ENCODE results near the gene HJURP. TPM values are rescaled to one million over a fixed set of nuclear protein-coding genes. Genes with fewer than 3 reads are reported as not detected.

Gene HJURP
- total and polyA plus RNA-seq, 2 donors (not counting 1 experiment from before 2014, with no cell fraction given), result 5.8 to 6.2 TPM

DNA sequence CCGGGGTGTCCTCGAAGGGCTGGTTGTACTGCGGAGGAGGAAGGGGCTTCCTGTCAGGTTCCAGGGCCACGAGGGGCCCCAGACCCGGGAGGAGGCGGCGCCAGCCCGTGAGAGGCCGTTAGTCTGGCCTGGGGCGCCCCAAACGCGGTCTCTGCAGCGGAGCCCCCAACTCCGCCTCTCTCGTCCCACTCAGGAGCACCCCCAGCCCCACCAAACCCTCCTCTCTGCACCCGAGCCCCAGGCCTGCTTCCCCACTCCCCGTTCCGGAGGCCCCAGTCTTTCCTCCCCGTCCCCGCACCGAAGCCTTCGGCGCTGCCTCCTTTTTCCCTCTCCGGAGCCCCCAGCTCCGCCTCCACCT, 473 bp downstream of the HJURP start:
- H3K9ac ChIP-seq (ENCODE audit: insufficient read depth, low read length), result peak overlapping the region; percentile 57
- peaks cover 52% of the 10 kb centered on the region for H3K79me2 ChIP-seq (ENCODE audit: control insufficient read depth, insufficient read depth, low read length)
- H2AFZ ChIP-seq (ENCODE audit: low read length), result peak overlapping the region; percentile 79
- no peak for TF ChIP-seq EZH2 (IDR thresholded peaks at IDR 0.05; ENCODE audit: low read length, missing control alignments)
- TF ChIP-seq, protein P1, sequence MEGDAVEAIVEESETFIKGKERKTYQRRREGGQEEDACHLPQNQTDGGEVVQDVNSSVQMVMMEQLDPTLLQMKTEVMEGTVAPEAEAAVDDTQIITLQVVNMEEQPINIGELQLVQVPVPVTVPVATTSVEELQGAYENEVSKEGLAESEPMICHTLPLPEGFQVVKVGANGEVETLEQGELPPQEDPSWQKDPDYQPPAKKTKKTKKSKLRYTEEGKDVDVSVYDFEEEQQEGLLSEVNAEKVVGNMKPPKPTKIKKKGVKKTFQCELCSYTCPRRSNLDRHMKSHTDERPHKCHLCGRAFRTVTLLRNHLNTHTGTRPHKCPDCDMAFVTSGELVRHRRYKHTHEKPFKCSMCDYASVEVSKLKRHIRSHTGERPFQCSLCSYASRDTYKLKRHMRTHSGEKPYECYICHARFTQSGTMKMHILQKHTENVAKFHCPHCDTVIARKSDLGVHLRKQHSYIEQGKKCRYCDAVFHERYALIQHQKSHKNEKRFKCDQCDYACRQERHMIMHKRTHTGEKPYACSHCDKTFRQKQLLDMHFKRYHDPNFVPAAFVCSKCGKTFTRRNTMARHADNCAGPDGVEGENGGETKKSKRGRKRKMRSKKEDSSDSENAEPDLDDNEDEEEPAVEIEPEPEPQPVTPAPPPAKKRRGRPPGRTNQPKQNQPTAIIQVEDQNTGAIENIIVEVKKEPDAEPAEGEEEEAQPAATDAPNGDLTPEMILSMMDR (conservative IDR thresholded peaks at IDR 0.05 in 1 of 2, IDR thresholded peaks at IDR 0.05 in 1 of 2; ENCODE audit: low read depth in 1 of 2, low read length in 2 of 2), result no peak
- H3K4me2 ChIP-seq (ENCODE audit: extremely low read depth, insufficient read depth, low read length), result peak overlapping the region; percentile 74
- no peaks in the 10 kb centered on the region for H3K27me3 ChIP-seq (ENCODE audit: control insufficient read depth, insufficient read depth, low read length)
- H3K4me3 ChIP-seq (replicated peaks in 1 of 4; ENCODE audit: control extremely low read depth in 1 of 4, insufficient read depth in 1 of 4, low read depth in 3 of 4, low read length in 4 of 4), result peak overlapping the region; percentile 78 to 87 (median 81)
- no peak for DNase-seq (ENCODE audit: low read depth in 2 of 2)
- H3K36me3 ChIP-seq (ENCODE audit: control insufficient read depth, insufficient read depth, low read length), result peaks cover under 1% of the 10 kb centered on the region
- no peaks in the 10 kb centered on the region for H3K9me3 ChIP-seq (ENCODE audit: control insufficient read depth, insufficient read depth, low read depth, low read length)
- no peaks in the 10 kb centered on the region for H4K20me1 ChIP-seq (ENCODE audit: control insufficient read depth, extremely low read depth, insufficient read depth, low read length)
- peaks cover 6% of the 10 kb centered on the region for H3K4me1 ChIP-seq (ENCODE audit: control insufficient read depth, extremely low read depth, insufficient read depth, low read length)
- peak overlapping the region; percentile 81 for H3K27ac ChIP-seq (ENCODE audit: insufficient read depth, low read length)

GRCh38 chr2:233853353-233853752, 982 bp downstream of the HJURP start:
- Histone ChIP-seq H2AFZ (ENCODE audit: low read length) (peak overlapping the region; percentile 79), H3K27ac (ENCODE audit: insufficient read depth, low read length) (peak overlapping the region; percentile 81), H3K4me3 (replicated peaks in 1 of 4; ENCODE audit: control extremely low read depth in 1 of 4, insufficient read depth in 1 of 4, low read depth in 3 of 4, low read length in 4 of 4) (peak overlapping the region; percentile 78 to 87 (median 81)), H3K79me2 (ENCODE audit: control insufficient read depth, insufficient read depth, low read length) (peaks cover 57% of the 10 kb centered on the region), H3K4me2 (ENCODE audit: extremely low read depth, insufficient read depth, low read length) (peak overlapping the region; percentile 74), H3K36me3 (ENCODE audit: control insufficient read depth, insufficient read depth, low read length) (peaks cover 6% of the 10 kb centered on the region), H4K20me1 (ENCODE audit: control insufficient read depth, extremely low read depth, insufficient read depth, low read length) (no peaks in the 10 kb centered on the region), H3K27me3 (ENCODE audit: control insufficient read depth, insufficient read depth, low read length) (no peaks in the 10 kb centered on the region), H3K9ac (ENCODE audit: insufficient read depth, low read length) (no peak overlapping the region), H3K9me3 (ENCODE audit: control insufficient read depth, insufficient read depth, low read depth, low read length) (no peaks in the 10 kb centered on the region), H3K4me1 (ENCODE audit: control insufficient read depth, extremely low read depth, insufficient read depth, low read length) (peaks cover 6% of the 10 kb centered on the region)
- TF ChIP-seq, protein P1 (conservative IDR thresholded peaks at IDR 0.05 in 1 of 2, IDR thresholded peaks at IDR 0.05 in 1 of 2; ENCODE audit: low read depth in 1 of 2, low read length in 2 of 2), result no peak
- no peak for TF ChIP-seq EZH2 (IDR thresholded peaks at IDR 0.05; ENCODE audit: low read length, missing control alignments)
- DNase-seq (ENCODE audit: low read depth in 2 of 2), result no peak

- H3K9ac ChIP-seq (ENCODE audit: insufficient read depth, low read length), result no peak overlapping the region
- H3K36me3 ChIP-seq (ENCODE audit: control insufficient read depth, insufficient read depth, low read length), result peaks cover 10% of the 10 kb centered on the region
- no peak overlapping the region for H3K27ac ChIP-seq (ENCODE audit: insufficient read depth, low read length)
- H2AFZ ChIP-seq (ENCODE audit: low read length), result peak overlapping the region; percentile 81
- H3K4me2 ChIP-seq (ENCODE audit: extremely low read depth, insufficient read depth, low read length), result peak overlapping the region; percentile 74
- no peaks in the 10 kb centered on the region for H4K20me1 ChIP-seq (ENCODE audit: control insufficient read depth, extremely low read depth, insufficient read depth, low read length)
- H3K4me1 ChIP-seq (ENCODE audit: control insufficient read depth, extremely low read depth, insufficient read depth, low read length), result peaks cover 6% of the 10 kb centered on the region
- no peak for TF ChIP-seq EZH2 (IDR thresholded peaks at IDR 0.05; ENCODE audit: low read length, missing control alignments)
- TF ChIP-seq, protein P1 (conservative IDR thresholded peaks at IDR 0.05 in 1 of 2, IDR thresholded peaks at IDR 0.05 in 1 of 2; ENCODE audit: low read depth in 1 of 2, low read length in 2 of 2), result no peak
- no peaks in the 10 kb centered on the region for H3K27me3 ChIP-seq (ENCODE audit: control insufficient read depth, insufficient read depth, low read length)
- peak overlapping the region; percentile 78 to 87 (median 81) for H3K4me3 ChIP-seq (replicated peaks in 1 of 4; ENCODE audit: control extremely low read depth in 1 of 4, insufficient read depth in 1 of 4, low read depth in 3 of 4, low read length in 4 of 4)
- H3K9me3 ChIP-seq (ENCODE audit: control insufficient read depth, insufficient read depth, low read depth, low read length), result no peaks in the 10 kb centered on the region
- H3K79me2 ChIP-seq (ENCODE audit: control insufficient read depth, insufficient read depth, low read length), result peaks cover 68% of the 10 kb centered on the region
- no peak for DNase-seq (ENCODE audit: low read depth in 2 of 2)
Measured at GRCh38 chr2:233852056-233852455, 2.3 kb downstream of the HJURP start.
